Measurements from ENCODE around the gene PATZ1. TPM values are rescaled to one million over a fixed set of nuclear protein-coding genes. Genes with fewer than 3 reads are reported as not detected.

The PATZ1 gene
- total RNA-seq, 1 donor from 2014 or later, result 9.9 TPM

Other genes starting within 250 kb of the PATZ1 start
- gene SELENOM, start 238.8 kb downstream of the PATZ1 start, total RNA-seq, result 43.4 TPM
- gene INPP5J, start 223.4 kb downstream of the PATZ1 start, total RNA-seq, result 15.4 TPM
- not detected for gene PLA2G3, start 205.8 kb downstream of the PATZ1 start, total RNA-seq
- 17.7 TPM for gene RNF185, start 186.2 kb downstream of the PATZ1 start, total RNA-seq
- gene LIMK2, start 134.0 kb downstream of the PATZ1 start, total RNA-seq, result 8.5 TPM
- 10.4 TPM for gene PIK3IP1, start 53.9 kb downstream of the PATZ1 start, total RNA-seq
- 60.6 TPM for gene DRG1, start 53.3 kb upstream of the PATZ1 start, total RNA-seq
- gene EIF4ENIF1, start 143.5 kb upstream of the PATZ1 start, total RNA-seq, result 21.7 TPM
- 5.7 TPM for gene SFI1, start 150.2 kb upstream of the PATZ1 start, total RNA-seq

Measured in Right ventricle myocardium superior (tissue), 1 donor.